Measurements from ENCODE around the gene ADCY4.
"Not testable (repeated sequence)": the region's sequence is repeated elsewhere in the genome, so short reads cannot be mapped to it uniquely, and the experiment has no call there.

The ADCY4 gene

DNA sequence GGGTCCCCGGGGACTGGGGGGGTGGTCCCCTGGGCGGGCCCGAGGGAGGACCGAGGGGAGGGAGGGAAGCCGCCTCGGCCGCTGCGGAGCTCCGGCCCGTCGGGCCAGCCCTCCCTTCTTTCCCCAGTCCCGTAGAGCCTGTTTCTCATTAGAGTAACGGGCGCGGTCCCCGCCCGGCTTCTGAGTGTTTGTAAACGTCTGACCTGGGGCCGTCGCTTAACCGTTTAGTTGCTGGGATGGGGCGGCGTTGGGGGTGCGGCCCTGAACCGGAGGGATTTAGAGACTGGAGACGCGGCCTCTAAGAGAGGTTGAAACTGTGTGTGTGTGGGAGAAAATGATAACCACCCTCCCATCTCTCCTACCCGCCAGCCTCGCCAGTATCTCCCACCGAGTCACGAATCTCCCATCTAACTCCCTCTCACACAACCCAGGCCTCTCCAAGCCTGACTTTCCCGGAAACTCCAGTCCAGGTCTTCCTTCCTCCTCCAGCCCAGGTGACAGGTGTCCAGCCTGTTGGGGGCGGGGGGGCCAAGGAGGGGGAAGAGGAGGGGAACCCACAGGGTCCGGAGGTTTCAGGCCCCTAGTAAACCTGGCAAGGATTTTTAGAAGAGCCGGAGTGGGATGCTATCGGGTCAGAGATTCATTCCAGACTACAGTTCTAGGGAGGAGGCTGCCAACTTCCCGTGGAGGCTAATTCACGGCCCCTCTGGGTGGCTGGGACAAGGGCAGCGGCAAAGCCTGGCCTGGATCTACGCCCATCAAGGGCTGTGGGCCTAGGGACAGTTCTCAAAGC lies 32.0 kb upstream of the ADCY4 start:
- DNase-seq (ENCODE audit: low read depth in 2 of 2), result peak; percentile 97

DNA sequence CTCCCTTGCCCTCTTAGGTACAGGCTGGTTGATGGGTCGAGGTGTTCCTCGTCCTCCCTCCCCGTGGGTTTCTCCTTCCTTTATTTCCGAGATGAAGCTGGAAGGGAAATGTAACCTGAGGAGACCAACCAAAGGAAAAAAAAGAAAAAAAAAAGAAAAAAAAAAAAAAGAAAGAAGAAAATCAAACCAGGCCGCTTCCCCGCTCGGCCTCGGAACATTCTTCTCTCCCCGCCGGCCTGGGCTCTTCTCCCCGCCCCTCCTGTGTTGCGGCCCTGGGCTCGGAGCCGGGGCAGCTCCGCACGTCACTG lies 31.5 kb upstream of the ADCY4 start:
- DNase-seq (ENCODE audit: low read depth in 2 of 2), result no peak

DNA sequence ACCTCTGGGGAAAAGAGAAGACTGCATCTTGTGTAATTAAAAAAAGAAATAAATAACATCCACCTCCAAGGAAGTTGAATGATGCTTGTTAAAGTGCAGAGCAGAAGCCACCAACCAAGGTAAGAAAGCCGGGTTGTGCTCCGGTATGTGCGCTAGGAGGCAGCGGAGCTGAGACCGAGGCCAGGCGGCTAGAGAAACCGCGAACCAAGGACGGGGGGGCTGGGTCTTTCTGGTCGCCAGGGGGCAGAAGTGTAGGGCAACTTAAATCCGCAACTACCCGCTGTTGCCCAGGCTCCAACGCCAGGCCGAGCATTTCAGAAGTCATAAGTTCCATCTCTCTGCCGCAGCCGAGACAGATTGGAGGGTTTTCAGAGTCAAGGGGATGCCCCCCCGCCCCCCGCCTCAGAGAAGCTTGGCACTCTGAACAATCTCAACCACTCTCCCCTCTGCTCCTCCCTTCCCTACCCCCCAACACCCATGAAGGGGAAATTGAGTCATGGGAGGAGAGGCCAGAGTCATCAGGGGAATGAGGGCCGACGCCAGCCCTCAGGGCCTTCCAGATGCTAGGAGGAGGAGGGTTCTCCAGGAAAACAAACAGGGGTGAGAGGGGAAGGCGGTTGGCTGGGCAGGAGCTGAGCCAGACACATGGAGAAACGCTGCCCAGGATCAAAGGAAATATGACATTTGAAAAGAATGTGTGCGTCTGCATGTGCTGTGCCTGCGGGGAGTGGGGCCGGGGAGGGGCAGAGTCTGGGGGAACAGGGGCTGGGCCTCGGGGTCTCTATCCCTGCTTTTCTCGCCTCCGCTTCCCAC lies 30.9 kb upstream of the ADCY4 start:
- DNase-seq (ENCODE audit: low read depth in 2 of 2), result peak; percentile 73 to 77

DNA sequence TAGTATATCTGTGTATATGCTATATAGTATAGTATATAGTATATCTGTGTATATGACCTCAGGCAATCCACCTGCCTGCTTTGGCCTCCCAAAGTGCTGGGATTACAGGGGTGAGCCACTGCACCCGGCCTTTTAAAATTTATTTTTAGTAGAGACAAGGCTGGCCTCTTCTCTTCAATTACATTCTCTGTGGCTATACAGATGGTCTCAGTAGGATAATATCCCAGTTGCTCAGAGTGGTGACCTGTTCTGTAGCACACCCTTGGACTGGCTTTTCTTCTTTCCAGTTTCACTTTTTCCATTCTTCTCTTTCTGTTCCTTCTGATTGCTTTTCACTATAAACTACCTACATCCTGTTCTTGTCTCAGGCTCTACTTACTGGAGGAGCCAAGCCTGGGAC lies 30.0 kb upstream of the ADCY4 start:
- DNase-seq (ENCODE audit: low read depth in 2 of 2), result no peak

DNA sequence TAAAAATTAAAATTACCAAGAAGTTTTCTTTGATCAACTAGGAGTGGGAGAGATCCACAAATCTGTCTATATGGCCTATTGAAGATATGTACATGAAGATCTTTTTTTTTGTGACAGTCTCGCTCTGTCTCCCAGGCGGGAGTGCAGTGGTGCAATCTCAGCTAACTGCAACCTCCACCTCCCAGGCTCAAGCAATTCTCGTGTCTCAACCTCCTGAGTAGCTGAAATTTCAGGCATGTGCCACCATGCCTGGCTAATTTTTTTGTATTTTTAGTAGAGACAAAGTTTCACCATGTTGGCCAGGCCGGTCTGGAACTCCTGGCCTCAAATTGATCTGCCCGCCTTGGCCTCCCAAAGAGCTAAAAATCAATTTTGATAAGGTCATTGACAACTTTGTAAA lies 28.5 kb upstream of the ADCY4 start:
- DNase-seq (ENCODE audit: low read depth in 2 of 2), result no peak

DNA sequence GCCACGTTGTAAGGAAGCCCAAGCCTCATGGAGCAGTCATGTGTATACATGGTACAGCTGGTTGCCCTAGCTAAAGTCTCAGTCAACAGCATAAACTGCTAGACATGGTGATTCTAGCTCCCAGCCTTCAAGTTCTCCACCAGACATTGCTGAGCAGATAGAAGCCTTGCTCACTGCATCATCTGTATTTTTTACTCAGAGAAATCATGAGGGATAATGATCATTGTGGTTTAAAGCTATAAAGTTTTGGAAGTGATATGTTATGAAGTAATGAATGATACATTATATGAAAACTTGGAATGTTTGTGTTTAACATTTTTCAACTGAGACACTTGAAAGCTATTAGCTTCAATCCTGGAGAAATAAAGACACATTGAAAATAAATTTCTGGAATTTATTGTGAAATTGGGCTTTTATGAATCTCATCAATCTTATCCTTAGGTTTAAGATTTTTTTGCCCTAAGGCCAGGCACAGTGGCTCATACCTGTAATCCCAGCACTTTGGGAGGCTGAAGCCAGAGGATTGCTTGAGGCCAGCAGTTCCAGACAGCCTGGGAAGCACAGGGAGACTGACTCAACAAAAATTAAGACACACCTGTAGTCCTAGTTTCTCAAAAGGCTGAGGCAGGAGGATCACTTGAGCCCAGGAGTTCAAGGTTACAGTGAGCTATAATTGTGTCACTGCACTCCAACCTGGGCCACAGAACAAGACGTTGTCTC lies 27.5 kb upstream of the ADCY4 start:
- peak; percentile 63 to 67 for DNase-seq (ENCODE audit: low read depth in 2 of 2)

DNA sequence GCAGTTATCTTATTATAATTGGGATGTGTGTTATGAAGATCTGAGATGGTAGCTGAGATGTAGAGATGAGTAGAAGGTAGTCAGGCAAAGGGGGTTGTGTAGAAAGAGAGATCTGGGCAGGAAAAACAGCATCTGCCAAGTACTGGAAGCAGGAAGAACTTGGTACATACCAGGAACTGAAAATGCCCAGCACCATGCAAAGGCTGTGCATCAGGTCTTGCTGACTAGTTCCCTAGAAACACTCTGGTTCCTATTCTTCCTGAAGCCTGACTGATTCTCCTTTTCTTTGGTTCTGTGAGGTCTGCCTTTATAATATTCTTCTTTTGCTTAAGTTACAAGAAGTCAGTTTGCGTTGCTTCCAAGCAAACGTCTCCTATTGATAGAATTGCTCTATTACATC lies 26.5 kb upstream of the ADCY4 start:
- no peak for DNase-seq (ENCODE audit: low read depth in 2 of 2)

DNA sequence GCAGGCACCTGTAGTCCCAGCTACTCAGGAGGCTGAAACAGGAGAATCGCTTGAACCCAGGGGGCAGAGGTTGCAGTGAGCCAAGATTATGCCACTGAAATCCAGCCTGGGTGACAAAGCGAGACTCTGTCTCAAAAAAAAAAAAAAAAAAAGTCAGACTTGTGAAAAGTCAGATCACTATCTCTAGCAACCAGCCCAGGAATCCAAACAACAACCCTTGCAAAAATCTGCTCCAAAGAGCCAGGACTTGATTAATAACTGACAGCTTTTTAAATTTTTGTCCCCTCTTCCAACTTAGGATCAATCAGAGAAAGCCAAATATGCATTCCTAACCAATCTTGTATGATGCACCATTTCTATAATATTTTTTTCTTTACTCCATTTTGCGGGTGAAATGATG lies 25.4 kb upstream of the ADCY4 start:
- no peak for DNase-seq (ENCODE audit: low read depth in 2 of 2)

DNA sequence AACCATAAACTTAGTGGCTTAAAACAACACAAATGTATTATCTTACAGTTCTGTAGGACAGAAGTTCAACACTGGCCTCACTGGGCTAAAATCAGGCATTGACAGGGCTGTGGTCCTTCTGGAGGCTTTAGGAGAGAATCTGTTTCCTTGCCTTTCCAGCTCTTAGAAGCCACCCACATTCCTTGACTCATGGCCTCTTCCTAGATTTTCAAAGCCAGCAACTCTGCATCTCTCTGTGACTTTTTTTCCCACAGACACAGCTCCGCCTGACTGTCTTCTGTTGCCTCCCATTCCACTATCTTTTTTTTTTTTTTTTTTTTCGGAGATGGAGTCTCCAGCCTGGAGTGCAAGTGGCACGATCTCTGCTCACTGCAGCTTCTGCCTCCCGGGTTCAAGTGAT lies 21.3 kb upstream of the ADCY4 start:
- DNase-seq (ENCODE audit: low read depth in 2 of 2), result no peak

DNA sequence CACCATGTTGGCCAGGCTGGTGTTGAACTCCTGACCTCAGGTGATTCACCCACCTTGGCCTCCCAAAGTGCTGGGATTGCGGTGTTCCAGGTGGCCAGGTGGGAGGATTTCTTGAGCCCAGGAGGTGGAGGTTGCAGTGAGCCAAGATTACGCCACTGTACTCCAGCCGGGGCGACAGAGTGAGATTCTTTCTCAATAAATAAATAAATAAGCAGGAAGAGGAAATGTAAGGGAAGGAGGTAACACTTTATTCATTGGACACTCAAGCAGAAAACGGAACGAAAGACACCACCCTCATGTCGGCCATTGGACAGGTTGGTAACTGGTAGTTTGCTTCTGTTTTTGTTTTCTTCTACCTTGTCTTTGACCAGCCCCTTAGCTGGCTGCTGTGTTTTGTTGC lies 20.1 kb upstream of the ADCY4 start:
- no peak for DNase-seq (ENCODE audit: low read depth in 2 of 2)

DNA sequence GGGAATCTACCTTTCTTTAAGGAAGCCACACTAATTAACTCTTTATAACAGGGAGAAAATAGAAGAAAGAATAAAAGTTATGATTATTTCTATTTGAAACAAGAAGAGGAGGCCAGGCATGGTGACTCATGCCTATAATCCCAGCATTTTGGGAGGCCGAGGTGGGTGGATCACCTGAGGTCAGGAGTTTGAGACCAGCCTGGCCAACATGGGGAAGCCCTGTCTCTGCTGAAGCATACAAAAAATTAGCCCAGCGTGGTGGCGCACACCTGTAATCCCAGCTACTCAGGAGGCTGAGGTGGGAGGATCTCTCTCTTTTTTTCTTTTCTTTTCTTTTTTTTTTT lies 19.6 kb upstream of the ADCY4 start:
- not testable (repeated sequence) for DNase-seq (ENCODE audit: low read depth in 2 of 2)

DNA sequence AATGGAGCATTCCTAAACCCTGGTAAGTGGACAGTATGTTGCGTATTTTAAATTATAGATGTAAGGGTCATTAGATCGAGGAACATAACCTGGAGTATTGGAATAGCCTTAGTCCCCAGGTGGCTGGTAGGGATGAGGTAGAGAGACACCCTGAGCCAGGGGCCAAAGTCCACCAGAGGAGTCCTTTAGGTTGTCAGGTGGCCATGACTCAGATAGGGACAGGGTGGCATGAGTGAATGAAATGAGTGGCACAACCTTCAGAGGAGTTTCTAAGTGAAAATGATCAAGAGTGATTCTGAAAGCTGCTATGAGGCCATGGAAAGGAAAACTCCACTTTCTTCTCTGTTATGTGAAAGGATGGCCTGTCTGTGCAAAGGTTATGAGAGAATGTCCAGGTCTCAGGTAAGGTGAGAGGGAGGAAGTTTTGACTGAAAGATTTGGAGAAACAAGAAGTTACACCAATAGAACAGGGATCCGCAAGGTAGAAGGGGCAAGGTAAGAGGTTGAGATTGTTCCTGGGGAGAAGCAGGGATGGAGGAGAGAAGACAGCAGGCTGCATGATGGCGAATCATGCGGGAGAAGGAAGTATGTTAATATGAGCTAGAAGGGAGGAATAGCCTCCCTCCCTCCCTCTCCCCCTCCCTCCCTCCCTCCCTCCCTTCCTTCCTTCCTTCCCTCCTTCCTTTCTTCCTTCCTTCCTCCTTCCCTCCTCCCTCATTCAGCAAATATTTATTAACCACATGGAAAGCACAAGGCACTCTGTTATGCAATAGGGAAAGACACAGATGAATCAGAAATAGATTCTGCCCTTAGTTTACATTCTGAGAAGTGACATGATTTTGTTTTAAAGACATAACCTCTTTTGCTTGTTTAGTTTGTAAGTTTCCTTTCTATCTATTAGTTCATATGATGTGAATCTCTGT lies 18.9 kb upstream of the ADCY4 start:
- peak in 1 of 2 experiments; percentile 42 for DNase-seq (ENCODE audit: low read depth in 2 of 2)

DNA sequence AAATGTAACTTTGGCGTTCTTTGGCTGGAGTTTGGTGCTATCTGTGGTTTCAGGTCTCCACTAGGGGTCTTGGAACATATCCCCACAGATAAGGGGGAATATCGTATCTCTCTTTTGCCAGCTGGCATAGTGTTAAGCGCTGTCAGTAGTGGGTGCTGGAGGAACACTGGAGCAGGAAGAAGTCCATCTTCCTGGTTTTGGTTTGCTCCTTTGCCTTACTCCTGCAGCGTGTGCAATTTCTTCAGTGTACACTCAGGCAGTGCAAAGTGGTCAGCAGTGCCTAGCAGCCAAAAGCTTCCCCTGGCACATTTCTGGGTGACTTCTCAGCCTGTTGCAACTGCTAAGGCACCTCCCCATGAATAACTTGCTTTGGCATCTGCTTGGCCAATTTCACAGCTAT lies 16.6 kb upstream of the ADCY4 start:
- no peak for DNase-seq (ENCODE audit: low read depth in 2 of 2)

DNA sequence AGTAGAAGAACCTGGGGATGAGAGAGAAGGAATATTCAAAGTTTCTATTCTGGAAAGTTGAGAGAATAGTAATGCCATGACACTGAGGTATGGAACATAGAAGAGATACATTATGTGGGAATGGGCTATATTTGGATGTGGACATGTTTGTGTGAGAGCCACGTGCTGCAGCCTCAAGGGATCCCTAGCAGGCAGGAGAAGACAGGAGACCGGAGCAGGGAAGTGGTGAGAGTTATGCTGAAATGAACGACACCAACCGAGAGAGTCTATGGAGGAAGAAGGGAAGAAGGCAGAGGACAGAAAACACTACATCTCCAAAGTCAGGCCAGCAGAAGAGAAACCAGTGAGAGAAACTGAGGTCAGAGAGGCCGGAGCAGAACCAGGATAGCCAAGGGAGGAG lies 14.9 kb upstream of the ADCY4 start:
- DNase-seq (ENCODE audit: low read depth in 2 of 2), result no peak

DNA sequence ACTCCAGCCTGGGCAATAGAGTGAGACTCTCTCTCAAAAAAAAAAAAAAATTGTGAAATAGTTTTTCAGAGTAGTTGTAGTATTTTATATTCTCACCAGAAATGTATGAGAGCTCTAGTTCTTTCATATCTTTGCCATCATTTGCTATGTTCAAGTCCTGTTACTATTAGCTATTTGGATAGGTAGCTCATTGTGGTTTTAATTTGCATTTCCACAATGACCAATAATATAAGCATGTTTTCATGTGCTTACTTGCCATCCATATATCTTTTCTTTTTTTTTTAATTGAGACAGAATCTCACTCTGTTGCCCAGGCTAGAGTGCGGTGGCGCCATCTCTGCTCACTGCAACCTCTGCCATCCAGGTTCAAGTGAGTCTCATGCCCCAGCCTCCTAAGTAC lies 13.3 kb upstream of the ADCY4 start:
- DNase-seq (ENCODE audit: low read depth in 2 of 2), result no peak

DNA sequence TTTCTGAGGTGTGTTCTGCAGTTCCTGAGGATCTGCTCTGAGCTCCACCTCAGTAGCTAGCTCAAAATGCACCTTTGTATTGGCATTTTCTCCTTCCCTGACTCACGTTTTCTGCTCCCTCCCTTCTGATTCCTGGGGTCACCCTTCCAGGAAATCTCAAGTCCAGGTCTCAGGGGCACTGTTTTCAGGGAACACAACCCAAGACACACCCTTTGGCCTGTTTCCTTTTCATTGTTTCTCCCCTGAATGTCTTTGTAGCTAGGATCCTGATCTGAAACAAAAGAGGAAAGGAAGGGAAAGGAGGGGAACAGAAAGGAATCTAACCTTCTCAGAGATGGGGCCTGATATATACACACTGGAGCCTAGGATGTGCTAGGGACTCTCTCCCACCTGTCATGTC lies 12.3 kb upstream of the ADCY4 start:
- DNase-seq (ENCODE audit: low read depth in 2 of 2), result no peak

DNA sequence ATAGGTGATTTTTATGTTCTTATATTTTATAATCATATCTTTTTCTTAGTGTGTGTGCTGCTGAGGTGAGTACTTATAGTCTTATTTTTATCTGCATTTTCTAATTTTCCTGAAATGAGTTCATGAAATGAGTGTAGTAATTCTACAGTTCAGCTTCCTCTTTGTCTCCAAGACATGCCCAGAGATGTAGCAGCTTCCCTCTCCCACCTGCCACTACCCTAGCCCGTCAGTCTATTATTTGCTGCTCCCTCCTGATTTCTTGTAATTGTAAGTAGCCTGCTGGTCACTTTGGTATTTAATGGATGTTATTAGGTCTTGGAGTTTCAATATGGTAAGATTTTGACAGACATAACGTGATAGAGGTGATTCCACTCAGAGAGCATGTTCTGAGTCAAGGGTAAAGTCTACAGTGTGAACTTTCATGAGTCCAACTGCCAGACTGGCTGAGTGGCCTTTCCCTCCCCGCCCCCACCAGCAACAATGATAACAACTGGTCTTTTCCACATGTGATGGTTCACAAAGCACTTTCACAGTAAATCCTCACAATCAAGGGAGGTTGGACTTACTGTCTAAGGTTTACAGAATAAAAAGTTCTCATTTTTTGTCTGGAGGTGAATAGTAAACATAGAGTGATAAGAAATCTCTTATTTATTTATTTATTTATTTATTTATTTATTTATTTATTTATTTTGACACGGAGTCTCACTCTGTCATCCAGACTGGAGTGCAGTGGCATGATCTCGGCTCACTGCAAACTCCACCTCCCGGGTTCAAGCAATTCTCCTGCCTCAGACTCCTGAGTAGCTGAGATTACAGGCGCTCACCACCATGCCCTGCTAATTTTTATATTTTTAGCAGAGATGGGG lies 9.2 kb upstream of the ADCY4 start:
- no peak for DNase-seq (ENCODE audit: low read depth in 2 of 2)

DNA sequence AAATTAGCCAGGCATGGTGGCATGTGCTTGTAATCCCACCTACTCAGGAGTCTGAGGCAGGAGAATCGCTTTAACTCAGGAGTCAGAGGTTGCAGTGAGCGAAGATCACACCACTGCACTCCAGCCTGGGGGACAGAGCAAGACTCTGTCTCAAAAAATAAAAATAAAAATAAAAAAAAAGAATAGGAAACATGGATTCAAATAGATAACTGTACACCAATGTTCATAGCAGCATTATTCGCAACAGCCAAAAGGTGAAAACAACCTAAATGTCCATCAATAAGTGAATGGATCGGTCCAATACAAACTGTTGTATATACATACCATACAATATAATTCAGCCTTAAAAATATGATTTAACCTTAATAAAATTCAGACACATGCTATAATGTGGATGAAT lies 8.0 kb upstream of the ADCY4 start:
- no peak for DNase-seq (ENCODE audit: low read depth in 2 of 2)

DNA sequence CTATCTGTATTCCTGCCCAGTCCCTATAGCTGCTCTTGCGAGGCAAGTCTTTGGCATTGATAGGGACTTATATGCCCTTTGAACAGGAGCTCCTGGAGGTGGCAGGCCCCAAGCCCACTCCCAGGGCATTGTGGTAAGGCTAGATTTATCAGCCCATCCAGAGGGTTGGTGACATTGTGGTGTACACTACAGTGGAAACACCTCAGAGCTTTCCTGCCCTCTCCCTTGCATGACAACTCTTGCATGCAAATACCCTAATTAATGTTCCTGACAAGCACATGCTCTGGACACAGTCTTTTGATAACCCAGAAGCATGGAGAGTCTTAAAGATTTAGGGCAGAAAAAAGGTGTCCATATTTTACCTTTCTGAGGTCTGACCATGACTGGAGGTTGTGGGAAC lies 5.7 kb upstream of the ADCY4 start:
- DNase-seq (ENCODE audit: low read depth in 2 of 2), result no peak

DNA sequence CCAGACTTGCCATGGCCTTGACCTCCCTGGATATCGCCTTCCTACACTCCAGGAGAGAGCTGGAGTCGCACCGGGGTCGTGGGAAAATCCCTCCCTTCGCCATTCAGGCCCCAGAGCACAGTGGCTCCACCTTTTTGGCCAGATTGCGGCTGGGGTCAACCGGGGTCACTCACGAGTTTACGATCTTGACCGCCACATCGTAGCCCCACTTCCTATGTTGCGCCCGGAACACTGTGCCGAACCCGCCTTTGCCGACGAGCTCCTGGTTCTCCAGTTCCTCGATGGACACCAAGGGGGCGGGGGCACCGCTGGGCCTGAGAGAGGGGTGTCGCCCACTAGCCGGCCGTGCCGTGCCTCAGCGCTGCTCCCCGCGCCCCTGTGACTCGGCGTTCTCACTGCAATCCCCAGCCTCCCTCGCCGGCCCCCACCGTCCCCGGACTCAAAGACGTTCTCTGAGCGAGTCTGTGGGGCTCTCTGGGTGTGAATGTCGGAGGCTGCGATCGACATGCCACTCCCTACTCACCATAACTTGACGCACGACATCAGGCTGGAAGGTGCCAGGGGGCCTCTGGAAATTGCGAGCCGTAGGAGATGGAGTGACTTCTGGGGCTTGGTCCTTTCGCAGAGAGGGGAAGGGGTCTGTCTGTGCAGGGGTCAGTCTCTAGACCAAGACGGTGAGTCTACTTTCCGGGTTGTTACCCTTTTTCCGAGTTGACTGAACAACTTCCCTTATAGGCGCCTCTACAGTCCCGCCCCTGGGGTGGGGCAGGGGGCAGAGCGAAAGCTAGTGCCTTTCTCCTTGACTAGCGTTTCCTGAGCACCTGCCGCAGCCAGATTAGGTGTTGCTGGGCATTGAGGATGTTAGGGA lies 4.6 kb upstream of the ADCY4 start, which contains the start of gene RIPK3:
TSS of gene RIPK3 (minus strand) at position 708 of the 868 bp plus-strand sequence. CDS start at position 543, 165 bp downstream.
- DNase-seq (ENCODE audit: low read depth in 2 of 2), result no peak

Measured in fibroblast of skin of left quadriceps (primary cell).